SK-N-SH (cell line): Measurements from ENCODE around the gene CHCHD6. TPM values are rescaled to one million over a fixed set of nuclear protein-coding genes. Genes with fewer than 3 reads are reported as not detected.

Experiments
- CTCF ChIA-PET: fragments of 300-600, 350-600 bp; formaldehyde crosslinking; extraction: SDS; loops from one replicate; lab custom pipeline; 2021; lab: Yijun Ruan, JAX
- POLR2A ChIA-PET: fragments of 350-600 bp; sonication (Branson Sonifier 250); formaldehyde crosslinking; extraction: SDS; loops from one replicate; lab custom pipeline; 2020; ENCODE audit warnings: antibody characterized with exemption, inconsistent platforms; lab: Yijun Ruan, JAX
- DNase-seq: peaks from one replicate; pipeline ENCODE4 v3.0.0; 2012
- H2AFZ ChIP-seq: fragments of 200-600 bp; sonication (generic); 2 replicates; pipeline ENCODE4 v1.8.1; 2016; ENCODE audit warnings: antibody characterized with exemption, mild to moderate bottlenecking, low read depth
- H3F3A ChIP-seq: fragments of 200-600 bp; sonication (generic); replicated peaks from 2 replicates; pipeline ENCODE3; 2016; ENCODE audit warnings: antibody characterized with exemption, mild to moderate bottlenecking; ENCODE audit not compliant: insufficient read depth
- H3K27ac ChIP-seq, 2 experiments: fragments of 200-500 bp in 1 of 2; fragments of 200-600 bp in 1 of 2; sonication (Bioruptor generic) in 1 of 2; sonication (generic), shearing (Covaris generic) in 1 of 2; 2 replicates each; pipeline versions ENCODE4 v1.5.1 to v1.6.1; 2014 to 2016; ENCODE audit warnings: low read depth in 2 of 2, inconsistent platforms in 1 of 2, low read length in 1 of 2, mild to moderate bottlenecking in 1 of 2, mixed read lengths in 1 of 2
- H3K27me3 ChIP-seq: fragments of 200-600 bp; sonication (generic), shearing (Covaris generic); 2 replicates; pipeline ENCODE4 v1.6.1; 2016; ENCODE audit warnings: mixed run types; ENCODE audit not compliant: insufficient read depth
- H3K36me3 ChIP-seq, 2 experiments: fragments of 200-500 bp in 1 of 2; fragments of 200-600 bp in 1 of 2; sonication (Bioruptor generic) in 1 of 2; sonication (generic) in 1 of 2; replicated peaks in 1 of 2; 2 replicates each; pipeline versions ENCODE3 to v1.5.1; 2014 to 2016; ENCODE audit warnings: low read length in 1 of 2, mild to moderate bottlenecking in 1 of 2; ENCODE audit not compliant: insufficient read depth in 2 of 2, control insufficient read depth in 1 of 2
- H3K4me1 ChIP-seq, 2 experiments: fragments of 200-500 bp in 1 of 2; fragments of 200-600 bp in 1 of 2; sonication (Bioruptor generic) in 1 of 2; sonication (generic), shearing (Covaris generic) in 1 of 2; 2 replicates each; pipeline versions ENCODE4 v1.5.1 to v1.6.1; 2014 to 2016; ENCODE audit warnings: low read depth in 1 of 2, low read length in 1 of 2, mixed run types in 1 of 2; ENCODE audit not compliant: insufficient read depth in 2 of 2, control insufficient read depth in 1 of 2
- H3K4me2 ChIP-seq: fragments of 200-600 bp; sonication (generic), shearing (Covaris generic); 2 replicates; pipeline ENCODE4 v1.6.1; 2017; ENCODE audit warnings: mixed run types
- H3K4me3 ChIP-seq, 2 experiments: fragments of 200-500 bp in 1 of 2; fragments of 200-600 bp in 1 of 2; sonication (Bioruptor generic) in 1 of 2; sonication (generic), shearing (Covaris generic) in 1 of 2; 2 replicates each; pipeline versions ENCODE4 v1.5.1 to v1.8.1; 2014 to 2016; ENCODE audit warnings: low read depth in 2 of 2, inconsistent platforms in 1 of 2, low read length in 1 of 2, mild to moderate bottlenecking in 1 of 2, mixed read lengths in 1 of 2, moderate library complexity in 1 of 2
- H3K79me2 ChIP-seq: fragments of 200-600 bp; sonication (generic); 2 replicates; pipeline ENCODE4 v1.8.1; 2017; ENCODE audit warnings: mild to moderate bottlenecking; ENCODE audit not compliant: insufficient read depth
- H3K9ac ChIP-seq: fragments of 200-600 bp; sonication (generic); 2 replicates; pipeline ENCODE4 v1.6.1; 2017; ENCODE audit warnings: mixed run types
- H3K9me2 ChIP-seq: fragments of 200-600 bp; sonication (generic); 2 replicates; pipeline ENCODE4 v1.6.1; 2017; ENCODE audit warnings: mixed run types
- H3K9me3 ChIP-seq: fragments of 200-600 bp; sonication (generic); 2 replicates; pipeline ENCODE4 v1.6.1; 2017; ENCODE audit warnings: mixed run types, mild to moderate bottlenecking, moderate library complexity
- H4K20me1 ChIP-seq: fragments of 200-600 bp; sonication (generic); 2 replicates; pipeline ENCODE4 v1.6.1; 2017; ENCODE audit warnings: mild to moderate bottlenecking, mixed run types; ENCODE audit not compliant: insufficient read depth
- CHD2 ChIP-seq: fragments of 150-350 bp; IDR thresholded peaks from 2 replicates; pipeline ENCODE4 v1.6.1; 2018; ENCODE audit warnings: low read length; ENCODE audit not compliant: partially characterized antibody
- ELF1 ChIP-seq: IDR thresholded peaks from 2 replicates; pipeline ENCODE4 v1.4.0; 2012
- EP300 ChIP-seq, 2 experiments: IDR thresholded peaks; 2 replicates each; pipeline versions ENCODE4 v1.4.0 to v1.6.1; 2012; ENCODE audit warnings: borderline replicate concordance in 1 of 2, low read depth in 1 of 2, low read length in 1 of 2
- FOXJ3 ChIP-seq: sonication (generic); formaldehyde crosslinking; IDR thresholded peaks from 2 replicates; pipeline ENCODE4 v1.5.1; 2020; ENCODE audit warnings: mild to moderate bottlenecking, missing genetic modification reagents
- GABPA ChIP-seq: IDR thresholded peaks from 2 replicates; pipeline ENCODE4 v1.4.0; 2012; ENCODE audit warnings: low read depth, mild to moderate bottlenecking
- GATA2 ChIP-seq: sonication (generic); formaldehyde crosslinking; IDR thresholded peaks from 2 replicates; pipeline ENCODE4 v1.5.0; 2020; ENCODE audit warnings: mild to moderate bottlenecking, missing genetic modification reagents
- JUND ChIP-seq: IDR thresholded peaks from 2 replicates; pipeline ENCODE4 v1.4.0; 2012
- MXI1 ChIP-seq: IDR thresholded peaks from 2 replicates; pipeline ENCODE4 v1.6.1; 2012; ENCODE audit warnings: mild to moderate bottlenecking, low read depth, low read length, improper control_type of control experiment
- NFIC ChIP-seq: IDR thresholded peaks from 2 replicates; pipeline ENCODE4 v1.4.0; 2012; ENCODE audit warnings: borderline replicate concordance
- NRF1 ChIP-seq: IDR thresholded peaks from 2 replicates; pipeline ENCODE4 v1.6.1; 2012; ENCODE audit warnings: low read depth, mild to moderate bottlenecking, low read length
- POLR2AphosphoS5 ChIP-seq: IDR thresholded peaks from 2 replicates; pipeline ENCODE4 v1.6.1; 2012; ENCODE audit warnings: low read depth, low read length
- RCOR1 ChIP-seq: fragments of 150-350 bp; IDR thresholded peaks from 2 replicates; pipeline ENCODE4 v1.6.1; 2017; ENCODE audit warnings: antibody characterized with exemption, low read length
- RFX5 ChIP-seq: IDR thresholded peaks from 2 replicates; pipeline ENCODE4 v1.6.1; 2012; ENCODE audit warnings: mild to moderate bottlenecking, improper control_type of control experiment, low read length
- RXRA ChIP-seq: IDR thresholded peaks from 2 replicates; pipeline ENCODE4 v1.4.0; 2012; ENCODE audit warnings: low read depth, mild to moderate bottlenecking, borderline replicate concordance
- SMC3 ChIP-seq: IDR thresholded peaks from 2 replicates; pipeline ENCODE4 v1.6.1; 2012; ENCODE audit warnings: low read depth, low read length, improper control_type of control experiment
- TAF1 ChIP-seq: IDR thresholded peaks from 2 replicates; pipeline ENCODE4 v1.6.1; 2012; ENCODE audit warnings: low read depth, mild to moderate bottlenecking, low read length, moderate library complexity, borderline replicate concordance
- TCF12 ChIP-seq: IDR thresholded peaks from 2 replicates; pipeline ENCODE4 v1.4.0; 2012
- YY1 ChIP-seq: IDR thresholded peaks from 2 replicates; pipeline ENCODE4 v1.4.0; 2012; ENCODE audit warnings: low read depth, mild to moderate bottlenecking
- WGBS: methylation state at CpG from one replicate; pipeline ENCODE4 v1.1.6; 2017; ENCODE audit warnings: low lambda C conversion rate; 5-methylcytosine and 5-hydroxymethylcytosine counted together
- polyA plus RNA-seq, 3 experiments: library from polyadenylated mRNA; depleted of rRNA; stranded (reverse); fragments of >200 nt; gene quantifications; 2 replicates each; pipeline ENCODE4 v1.2.3, GENCODE V29; 2012
- TF ChIP-seq, protein P1 (sequence below): IDR thresholded peaks from 2 replicates; pipeline ENCODE4 v1.4.0; 2012; ENCODE audit warnings: low read depth
- TF ChIP-seq, protein P2 (sequence below): IDR thresholded peaks from 2 replicates; pipeline ENCODE4; 2012
- TF ChIP-seq, protein P3 (sequence below): IDR thresholded peaks from 2 replicates; pipeline ENCODE4 v1.6.1; 2012; ENCODE audit warnings: mild to moderate bottlenecking, low read depth, low read length, moderate library complexity
- TF ChIP-seq, protein P4 (sequence below): fragments of 200-600 bp; sonication (generic); IDR thresholded peaks from 2 replicates; pipeline ENCODE4 v1.6.1; 2017; ENCODE audit warnings: antibody characterized with exemption, mild to moderate bottlenecking, moderate library complexity
- TF ChIP-seq, protein P5 (sequence below): IDR thresholded peaks from 2 replicates; pipeline ENCODE4 v1.4.0; 2012; ENCODE audit warnings: low read depth, borderline replicate concordance

CHCHD6 gene
- polyA plus RNA-seq, 1 of the 3 experiments (the other 2 are of a cell fraction) = 42.5 TPM

DNA sequence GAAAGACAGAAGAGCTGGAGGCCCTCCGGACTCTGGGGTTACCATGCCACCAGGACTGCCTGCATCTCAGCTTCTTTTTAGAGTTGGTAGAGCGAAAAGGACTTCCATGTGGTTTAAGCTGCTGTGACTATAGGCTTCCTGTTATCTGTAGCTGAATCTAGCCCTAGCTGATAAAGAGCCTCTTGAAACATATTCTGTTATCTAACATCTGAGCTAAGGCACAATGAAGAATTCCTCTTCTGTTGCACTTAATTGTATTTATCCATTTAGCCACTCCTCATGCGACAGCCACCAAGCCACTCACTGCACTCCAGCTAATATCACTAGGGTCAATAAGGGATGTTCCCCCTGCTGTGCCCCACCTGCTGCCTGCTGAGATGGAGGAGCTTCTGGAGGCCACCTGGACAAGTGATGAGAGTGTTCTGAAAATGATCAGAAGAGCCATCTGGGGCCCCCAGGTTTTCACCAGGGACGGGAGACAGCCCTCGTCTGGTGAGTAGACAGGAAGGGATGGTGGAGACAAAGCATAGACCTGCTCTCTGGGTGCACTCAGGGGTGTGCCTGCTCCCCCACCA, 184.2 kb downstream of the CHCHD6 start (continued):
- TF ChIP-seq, protein P1, sequence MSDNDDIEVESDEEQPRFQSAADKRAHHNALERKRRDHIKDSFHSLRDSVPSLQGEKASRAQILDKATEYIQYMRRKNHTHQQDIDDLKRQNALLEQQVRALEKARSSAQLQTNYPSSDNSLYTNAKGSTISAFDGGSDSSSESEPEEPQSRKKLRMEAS = no peak
- no peak for TF ChIP-seq CHD2
- no peak for TF ChIP-seq MXI1
- no peak for TF ChIP-seq SMC3
- no peak for TF ChIP-seq RXRA
- TF ChIP-seq FOXJ3 = no peak

DNA sequence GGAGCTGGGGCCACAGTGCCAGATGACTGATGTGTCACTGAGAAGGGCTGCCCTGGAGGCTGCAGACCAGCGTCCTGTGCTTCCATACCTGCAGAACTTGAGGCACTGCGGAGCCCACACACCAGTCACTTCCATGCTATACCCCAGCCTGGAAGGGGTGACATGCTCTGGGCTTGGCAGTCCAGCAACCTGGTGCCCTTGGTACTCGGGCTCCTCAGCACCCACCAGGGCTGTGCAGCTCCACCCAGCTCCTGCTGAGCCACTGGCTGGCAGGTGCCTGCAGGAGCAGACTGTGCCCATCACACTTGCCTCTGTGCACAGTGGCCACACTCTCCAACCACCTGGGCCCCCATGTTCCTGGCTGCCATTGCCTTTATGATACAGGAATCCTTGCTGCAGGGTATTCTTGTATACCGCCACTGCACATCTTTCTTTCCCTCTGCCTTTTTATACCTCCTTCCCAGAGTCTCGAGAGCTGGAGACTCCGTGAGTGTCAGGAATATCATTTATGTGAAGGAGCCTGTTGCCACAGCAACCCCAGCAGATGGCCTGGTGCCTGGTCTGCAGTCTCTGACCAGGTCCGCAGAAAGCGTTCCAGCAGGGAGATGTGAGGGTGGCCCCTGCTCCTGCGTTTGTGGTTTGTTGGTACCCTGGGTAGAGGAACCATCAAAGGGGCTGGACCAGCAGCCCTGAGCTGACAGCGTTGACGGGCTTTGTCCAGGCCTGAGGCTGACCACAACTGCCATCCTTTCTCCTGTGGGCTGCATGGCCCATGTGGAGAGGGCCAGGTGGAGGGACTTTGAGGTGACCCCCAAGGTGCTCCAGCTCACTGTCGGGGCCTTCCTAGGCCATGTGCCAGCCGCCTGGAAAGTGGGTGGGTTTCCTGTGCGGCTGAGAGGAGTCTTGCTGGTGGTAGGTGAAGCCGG, 185.5 kb downstream of the CHCHD6 start:
- POLR2A ChIA-PET = no interaction called here

More for the DNA sequence above, 185.5 kb downstream of the CHCHD6 start:
- 95% methylated on average over 9 of the region's 15 CpGs for WGBS
- no peak overlapping the region; a peak in 1 of 4 replicates for H3K27ac ChIP-seq
- peak; percentile 40 for DNase-seq
- CTCF ChIA-PET = interaction anchor here (0.8 to 1.9 kb wide), 4 partner anchors 23 to 138 kb away, joined by 3 to 5 read pairs (median 4); no protein-coding TSS in a partner anchor
- H3K4me2 ChIP-seq = no peak overlapping the region
- no peak overlapping the region for H2AFZ ChIP-seq
- H3F3A ChIP-seq = peaks cover 8% of the 10 kb centered on the region
- H3K9me2 ChIP-seq = no peaks in the 10 kb centered on the region
- no peak overlapping the region for H3K9ac ChIP-seq
- peaks cover 0 to 2% of the 10 kb centered on the region in 2 experiments for H3K36me3 ChIP-seq
- no peaks in the 10 kb centered on the region for H4K20me1 ChIP-seq
- H3K4me3 ChIP-seq = no peak overlapping the region
- H3K27me3 ChIP-seq = no peaks in the 10 kb centered on the region
- H3K79me2 ChIP-seq = no peaks in the 10 kb centered on the region
- no peaks in the 10 kb centered on the region for H3K9me3 ChIP-seq
- peaks cover 9 to 43% of the 10 kb centered on the region in 2 experiments for H3K4me1 ChIP-seq
- TF ChIP-seq GABPA (no peak), RCOR1 (no peak), SMC3 (no peak), FOXJ3 (no peak), RFX5 (no peak), NRF1 (no peak), GATA2 (CRISPR knock-in tag) (no peak), MXI1 (no peak), TCF12 (no peak), YY1 (no peak), JUND (no peak), TAF1 (no peak), NFIC (no peak), EP300 (IDR thresholded peaks at IDR 0.05; ENCODE audit: borderline replicate concordance in 1 of 2, low read depth in 1 of 2, low read length in 1 of 2) (no peak), ELF1 (no peak), POLR2AphosphoS5 (no peak)
- TF ChIP-seq, protein P2, sequence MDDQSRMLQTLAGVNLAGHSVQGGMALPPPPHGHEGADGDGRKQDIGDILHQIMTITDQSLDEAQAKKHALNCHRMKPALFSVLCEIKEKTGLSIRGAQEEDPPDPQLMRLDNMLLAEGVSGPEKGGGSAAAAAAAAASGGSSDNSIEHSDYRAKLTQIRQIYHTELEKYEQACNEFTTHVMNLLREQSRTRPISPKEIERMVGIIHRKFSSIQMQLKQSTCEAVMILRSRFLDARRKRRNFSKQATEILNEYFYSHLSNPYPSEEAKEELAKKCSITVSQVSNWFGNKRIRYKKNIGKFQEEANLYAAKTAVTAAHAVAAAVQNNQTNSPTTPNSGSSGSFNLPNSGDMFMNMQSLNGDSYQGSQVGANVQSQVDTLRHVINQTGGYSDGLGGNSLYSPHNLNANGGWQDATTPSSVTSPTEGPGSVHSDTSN = no peak
- TF ChIP-seq, protein P3, sequence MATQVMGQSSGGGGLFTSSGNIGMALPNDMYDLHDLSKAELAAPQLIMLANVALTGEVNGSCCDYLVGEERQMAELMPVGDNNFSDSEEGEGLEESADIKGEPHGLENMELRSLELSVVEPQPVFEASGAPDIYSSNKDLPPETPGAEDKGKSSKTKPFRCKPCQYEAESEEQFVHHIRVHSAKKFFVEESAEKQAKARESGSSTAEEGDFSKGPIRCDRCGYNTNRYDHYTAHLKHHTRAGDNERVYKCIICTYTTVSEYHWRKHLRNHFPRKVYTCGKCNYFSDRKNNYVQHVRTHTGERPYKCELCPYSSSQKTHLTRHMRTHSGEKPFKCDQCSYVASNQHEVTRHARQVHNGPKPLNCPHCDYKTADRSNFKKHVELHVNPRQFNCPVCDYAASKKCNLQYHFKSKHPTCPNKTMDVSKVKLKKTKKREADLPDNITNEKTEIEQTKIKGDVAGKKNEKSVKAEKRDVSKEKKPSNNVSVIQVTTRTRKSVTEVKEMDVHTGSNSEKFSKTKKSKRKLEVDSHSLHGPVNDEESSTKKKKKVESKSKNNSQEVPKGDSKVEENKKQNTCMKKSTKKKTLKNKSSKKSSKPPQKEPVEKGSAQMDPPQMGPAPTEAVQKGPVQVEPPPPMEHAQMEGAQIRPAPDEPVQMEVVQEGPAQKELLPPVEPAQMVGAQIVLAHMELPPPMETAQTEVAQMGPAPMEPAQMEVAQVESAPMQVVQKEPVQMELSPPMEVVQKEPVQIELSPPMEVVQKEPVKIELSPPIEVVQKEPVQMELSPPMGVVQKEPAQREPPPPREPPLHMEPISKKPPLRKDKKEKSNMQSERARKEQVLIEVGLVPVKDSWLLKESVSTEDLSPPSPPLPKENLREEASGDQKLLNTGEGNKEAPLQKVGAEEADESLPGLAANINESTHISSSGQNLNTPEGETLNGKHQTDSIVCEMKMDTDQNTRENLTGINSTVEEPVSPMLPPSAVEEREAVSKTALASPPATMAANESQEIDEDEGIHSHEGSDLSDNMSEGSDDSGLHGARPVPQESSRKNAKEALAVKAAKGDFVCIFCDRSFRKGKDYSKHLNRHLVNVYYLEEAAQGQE = no peak
- TF ChIP-seq, protein P4, sequence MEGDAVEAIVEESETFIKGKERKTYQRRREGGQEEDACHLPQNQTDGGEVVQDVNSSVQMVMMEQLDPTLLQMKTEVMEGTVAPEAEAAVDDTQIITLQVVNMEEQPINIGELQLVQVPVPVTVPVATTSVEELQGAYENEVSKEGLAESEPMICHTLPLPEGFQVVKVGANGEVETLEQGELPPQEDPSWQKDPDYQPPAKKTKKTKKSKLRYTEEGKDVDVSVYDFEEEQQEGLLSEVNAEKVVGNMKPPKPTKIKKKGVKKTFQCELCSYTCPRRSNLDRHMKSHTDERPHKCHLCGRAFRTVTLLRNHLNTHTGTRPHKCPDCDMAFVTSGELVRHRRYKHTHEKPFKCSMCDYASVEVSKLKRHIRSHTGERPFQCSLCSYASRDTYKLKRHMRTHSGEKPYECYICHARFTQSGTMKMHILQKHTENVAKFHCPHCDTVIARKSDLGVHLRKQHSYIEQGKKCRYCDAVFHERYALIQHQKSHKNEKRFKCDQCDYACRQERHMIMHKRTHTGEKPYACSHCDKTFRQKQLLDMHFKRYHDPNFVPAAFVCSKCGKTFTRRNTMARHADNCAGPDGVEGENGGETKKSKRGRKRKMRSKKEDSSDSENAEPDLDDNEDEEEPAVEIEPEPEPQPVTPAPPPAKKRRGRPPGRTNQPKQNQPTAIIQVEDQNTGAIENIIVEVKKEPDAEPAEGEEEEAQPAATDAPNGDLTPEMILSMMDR = no peak
- TF ChIP-seq, protein P5, sequence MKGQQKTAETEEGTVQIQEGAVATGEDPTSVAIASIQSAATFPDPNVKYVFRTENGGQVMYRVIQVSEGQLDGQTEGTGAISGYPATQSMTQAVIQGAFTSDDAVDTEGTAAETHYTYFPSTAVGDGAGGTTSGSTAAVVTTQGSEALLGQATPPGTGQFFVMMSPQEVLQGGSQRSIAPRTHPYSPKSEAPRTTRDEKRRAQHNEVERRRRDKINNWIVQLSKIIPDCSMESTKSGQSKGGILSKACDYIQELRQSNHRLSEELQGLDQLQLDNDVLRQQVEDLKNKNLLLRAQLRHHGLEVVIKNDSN = no peak
- TF ChIP-seq, all 33 proteins: peak for 0
